ENCODE measurements around the gene ARPC5L.

DNA sequence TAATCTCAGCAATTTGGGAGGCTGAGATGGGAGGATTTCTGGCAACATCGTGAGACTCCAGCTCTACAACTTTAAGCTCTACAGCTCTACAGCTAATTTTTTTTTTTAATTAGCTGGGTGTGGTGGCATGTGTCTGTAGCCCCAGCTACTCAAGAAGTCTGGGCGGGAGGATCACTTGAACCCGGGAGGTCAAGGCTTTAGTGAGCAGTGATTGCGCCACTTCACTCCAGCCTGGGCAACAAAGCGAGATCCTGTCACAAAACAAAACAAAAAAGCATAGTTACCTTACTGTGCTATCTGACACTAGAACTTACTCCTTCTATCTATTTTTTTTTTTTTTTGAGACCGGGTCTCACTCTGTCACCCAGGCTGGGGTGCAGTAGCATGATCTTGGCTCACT, 15.0 kb upstream of the ARPC5L start:
- TF ChIP-seq CTCF (IDR thresholded peaks at IDR 0.05) (no peak), CREB1 (CRISPR knock-in tag; IDR thresholded peaks at IDR 0.05) (no peak), ESRRA (CRISPR knock-in tag; IDR thresholded peaks at IDR 0.05; ENCODE audit: borderline replicate concordance) (no peak)
